RCC 7860 (cell line): Measurements from ENCODE around the gene SIK2.
A peak's percentile ranks its signal among the peaks of the same experiment; 100 is the strongest.
"Not testable (repeated sequence)": the region's sequence is repeated elsewhere in the genome, so short reads cannot be mapped to it uniquely, and the experiment has no call there.

Experiments used
- DNase-seq: peaks from one replicate; pipeline ENCODE4 v3.0.0-alpha.2; 2015; ENCODE audit warnings: low spot score
- FAIRE-seq: peaks from 2 replicates; lab custom pipeline; 2012; peaks lifted over from hg19 to GRCh38; lab: Jason Lieb, UNC

The SIK2 gene

GRCh38 chr11:111620518-111620917, 18.3 kb downstream of the SIK2 start:
- no peak for DNase-seq
- FAIRE-seq: no peak

- no peak for FAIRE-seq
Measured at GRCh38 chr11:111623527-111624030, 21.3 kb downstream of the SIK2 start.

GRCh38 chr11:111624608-111625007, 22.4 kb downstream of the SIK2 start:
- FAIRE-seq: no peak
- DNase-seq: no peak

More at GRCh38 chr11:111623527-111624030, 21.3 kb downstream of the SIK2 start:
- no peak for DNase-seq

- no peak for FAIRE-seq
- DNase-seq: no peak
Measured at GRCh38 chr11:111627591-111627990, 25.3 kb downstream of the SIK2 start.

- no peak for FAIRE-seq
- no peak for DNase-seq
Measured at GRCh38 chr11:111629499-111629898, 27.2 kb downstream of the SIK2 start.

- no peak for FAIRE-seq
- DNase-seq: peak; percentile 9
Measured at GRCh38 chr11:111631024-111631665, 28.9 kb downstream of the SIK2 start.

GRCh38 chr11:111631666-111632039, 29.4 kb downstream of the SIK2 start:
- FAIRE-seq (peak; percentile 45), DNase-seq (peak; percentile 18)

GRCh38 chr11:111632516-111633220, 30.4 kb downstream of the SIK2 start:
- DNase-seq (no peak), FAIRE-seq (no peak)

- no peak for FAIRE-seq
Measured at GRCh38 chr11:111633248-111633647, 31.0 kb downstream of the SIK2 start.

GRCh38 chr11:111633756-111634362, 31.6 kb downstream of the SIK2 start:
- peak; percentile 17 for DNase-seq
- peak; percentile 66 for FAIRE-seq

More at GRCh38 chr11:111633248-111633647, 31.0 kb downstream of the SIK2 start:
- DNase-seq: no peak

- peak; percentile 17 for DNase-seq
- FAIRE-seq: peak; percentile 63
Measured at GRCh38 chr11:111634981-111635705, 32.9 kb downstream of the SIK2 start.

GRCh38 chr11:111635706-111636045, 33.4 kb downstream of the SIK2 start:
- FAIRE-seq: no peak

GRCh38 chr11:111637885-111638284, 35.6 kb downstream of the SIK2 start:
- DNase-seq (no peak), FAIRE-seq (no peak)

More at GRCh38 chr11:111635706-111636045, 33.4 kb downstream of the SIK2 start:
- DNase-seq: no peak

- no peak for DNase-seq
- FAIRE-seq: no peak
Measured at GRCh38 chr11:111639226-111639925, 37.1 kb downstream of the SIK2 start.

GRCh38 chr11:111641339-111642015, 39.2 kb downstream of the SIK2 start:
- no peak for DNase-seq

GRCh38 chr11:111642542-111642941, 40.3 kb downstream of the SIK2 start:
- DNase-seq: no peak
- no peak for FAIRE-seq

More at GRCh38 chr11:111641339-111642015, 39.2 kb downstream of the SIK2 start:
- FAIRE-seq: no peak

- FAIRE-seq (no peak), DNase-seq (no peak)
Measured at GRCh38 chr11:111644922-111645321, 42.7 kb downstream of the SIK2 start.

- DNase-seq: no peak
- no peak for FAIRE-seq
Measured at GRCh38 chr11:111645657-111646316, 43.5 kb downstream of the SIK2 start.

- DNase-seq, FAIRE-seq: not testable (repeated sequence)
Measured at GRCh38 chr11:111651336-111651735, 49.1 kb downstream of the SIK2 start.
